WTC11 (cell line): Measurements from ENCODE around the gene EMSY. TPM values are rescaled to one million over a fixed set of nuclear protein-coding genes. Genes with fewer than 3 reads are reported as not detected.

Source experiments
- ATAC-seq: fragments of 200-7000 bp; cut with Tn5 transposase; 2 replicates; pipeline ENCODE4 v1.10.0; 2021; ENCODE audit warnings: mild to moderate bottlenecking, moderate library complexity
- CTCF ChIA-PET: fragments of 300-600 bp; sonication (Branson Sonifier 250); formaldehyde crosslinking; loops from one replicate; lab custom pipeline; 2021; ENCODE audit warnings: antibody characterized with exemption; lab: Charles Lee
- POLR2A ChIA-PET: fragments of 350-600 bp; sonication (Branson Sonifier 250); formaldehyde crosslinking; loops from one replicate; lab custom pipeline; 2021; ENCODE audit warnings: antibody characterized with exemption; lab: Charles Lee
- DNase-seq: peaks from one replicate; pipeline ENCODE4 v3.0.0; 2021; ENCODE audit warnings: low spot score
- H3K27ac Mint-ChIP-seq: 2 replicates; pipeline ENCODE4 v1.8.0; 2021; ENCODE audit warnings: mixed read lengths
- H3K27me3 Mint-ChIP-seq: 2 replicates; pipeline ENCODE4 v1.8.0; 2021; ENCODE audit warnings: low read depth, mild to moderate bottlenecking, moderate library complexity, mixed read lengths
- H3K36me3 Mint-ChIP-seq: 2 replicates; pipeline ENCODE4 v1.8.0; 2021; ENCODE audit warnings: mixed read lengths
- H3K4me1 Mint-ChIP-seq: 2 replicates; pipeline ENCODE4 v1.8.0; 2022; ENCODE audit warnings: mixed read lengths
- H3K4me3 Mint-ChIP-seq: 2 replicates; pipeline ENCODE4 v1.8.0; 2021; ENCODE audit warnings: mild to moderate bottlenecking, moderate library complexity, mixed read lengths
- H3K9me3 Mint-ChIP-seq: 2 replicates; pipeline ENCODE4 v1.8.0; 2021; ENCODE audit warnings: mixed read lengths
- AFF4 ChIP-seq: sonication (generic); formaldehyde crosslinking; IDR thresholded peaks from 2 replicates; pipeline ENCODE4 v1.8.1; 2023; ENCODE audit warnings: mild to moderate bottlenecking, missing genetic modification reagents, borderline replicate concordance
- FOXP4 ChIP-seq: sonication (generic); formaldehyde crosslinking; IDR thresholded peaks from 2 replicates; pipeline ENCODE4 v1.8.0; 2022; ENCODE audit warnings: mild to moderate bottlenecking, missing genetic modification reagents
- GRHL2 ChIP-seq: fragments of 250-450 bp; sonication (Bioruptor Pico); IDR thresholded peaks from 2 replicates; pipeline ENCODE4 v1.8.0; 2022; ENCODE audit warnings: mild to moderate bottlenecking, moderate library complexity; ENCODE audit not compliant: insufficient replicate concordance, severe bottlenecking
- HMGA2 ChIP-seq: fragments of 250-450 bp; sonication (Bioruptor Pico); IDR thresholded peaks from 2 replicates; pipeline ENCODE4 v1.4.0; 2021; ENCODE audit warnings: mild to moderate bottlenecking, moderate library complexity
- IRF1 ChIP-seq: sonication (generic); formaldehyde crosslinking; IDR thresholded peaks from 2 replicates; pipeline ENCODE4 v1.8.0; 2023; ENCODE audit warnings: missing genetic modification reagents
- JAZF1 ChIP-seq: fragments of 250-450 bp; sonication (Bioruptor Pico); IDR thresholded peaks from 2 replicates; pipeline ENCODE4 v1.9.0; 2021; ENCODE audit warnings: moderate library complexity, mild to moderate bottlenecking, inconsistent platforms
- NFATC4 ChIP-seq: fragments of 250-450 bp; sonication (Bioruptor Pico); IDR thresholded peaks from 2 replicates; pipeline ENCODE4 v1.9.0; 2021; ENCODE audit warnings: mild to moderate bottlenecking
- NR3C1 ChIP-seq: sonication (generic); formaldehyde crosslinking; conservative IDR thresholded peaks from 2 replicates; pipeline ENCODE4 v1.8.1; 2023; ENCODE audit warnings: low read depth, mild to moderate bottlenecking, missing genetic modification reagents
- PRRX2 ChIP-seq: fragments of 250-450 bp; sonication (Bioruptor Pico); IDR thresholded peaks from 2 replicates; pipeline ENCODE4 v1.8.0; 2021; ENCODE audit warnings: mild to moderate bottlenecking
- RELA ChIP-seq: sonication (generic); formaldehyde crosslinking; IDR thresholded peaks from 2 replicates; pipeline ENCODE4 v1.8.1; 2022; ENCODE audit warnings: missing genetic modification reagents, mild to moderate bottlenecking, borderline replicate concordance
- SOX15 ChIP-seq: fragments of 250-450 bp; sonication (Bioruptor Pico); IDR thresholded peaks from 2 replicates; pipeline ENCODE4 v1.9.0; 2021; ENCODE audit warnings: mild to moderate bottlenecking
- SP1 ChIP-seq: sonication (generic); formaldehyde crosslinking; conservative IDR thresholded peaks from 2 replicates; pipeline ENCODE4 v1.8.1; 2022; ENCODE audit warnings: missing genetic modification reagents
- TEAD1 ChIP-seq: sonication (generic); formaldehyde crosslinking; IDR thresholded peaks from 2 replicates; pipeline ENCODE4 v1.8.0; 2022; ENCODE audit warnings: mild to moderate bottlenecking, missing genetic modification reagents
- USF1 ChIP-seq: sonication (generic); formaldehyde crosslinking; IDR thresholded peaks from 2 replicates; pipeline ENCODE4 v1.8.0; 2022; ENCODE audit warnings: mild to moderate bottlenecking, missing genetic modification reagents
- ZNF138 ChIP-seq: sonication (generic); formaldehyde crosslinking; conservative IDR thresholded peaks from 2 replicates; pipeline ENCODE4 v1.8.1; 2022; ENCODE audit warnings: mild to moderate bottlenecking, moderate library complexity, missing genetic modification reagents
- ZNF232 ChIP-seq: sonication (generic); formaldehyde crosslinking; IDR thresholded peaks from 2 replicates; pipeline ENCODE4 v1.8.0; 2022; ENCODE audit warnings: mild to moderate bottlenecking, missing genetic modification reagents
- ZNF263 ChIP-seq: sonication (generic); formaldehyde crosslinking; IDR thresholded peaks from 2 replicates; pipeline ENCODE4 v1.8.1; 2022; ENCODE audit warnings: low read depth, mild to moderate bottlenecking, moderate library complexity, missing genetic modification reagents
- ZNF317 ChIP-seq: sonication (generic); formaldehyde crosslinking; IDR thresholded peaks from 2 replicates; pipeline ENCODE4 v1.8.1; 2023; ENCODE audit warnings: low read depth, mild to moderate bottlenecking, moderate library complexity, missing genetic modification reagents, borderline replicate concordance
- ZNF416 ChIP-seq: fragments of 250-450 bp; sonication (Bioruptor Pico); IDR thresholded peaks from 2 replicates; pipeline ENCODE4 v1.9.0; 2021; ENCODE audit warnings: mild to moderate bottlenecking, inconsistent platforms
- total RNA-seq: library from RNA; stranded (reverse); gene quantifications from 3 replicates; pipeline ENCODE4 v1.2.3, GENCODE V29; 2021
- TF ChIP-seq, protein P1 (sequence below): sonication (generic); formaldehyde crosslinking; IDR thresholded peaks from 2 replicates; pipeline ENCODE4 v1.8.1; 2022; ENCODE audit warnings: low read depth, mild to moderate bottlenecking, moderate library complexity, missing genetic modification reagents, borderline replicate concordance
- TF ChIP-seq, protein P2 (sequence below): sonication (generic); formaldehyde crosslinking; IDR thresholded peaks from 2 replicates; pipeline ENCODE4 v1.8.0; 2023; ENCODE audit warnings: missing genetic modification reagents, mild to moderate bottlenecking, borderline replicate concordance

EMSY gene
- total RNA-seq, 1 experiment from 2014 or later, result 31.1 TPM

DNA sequence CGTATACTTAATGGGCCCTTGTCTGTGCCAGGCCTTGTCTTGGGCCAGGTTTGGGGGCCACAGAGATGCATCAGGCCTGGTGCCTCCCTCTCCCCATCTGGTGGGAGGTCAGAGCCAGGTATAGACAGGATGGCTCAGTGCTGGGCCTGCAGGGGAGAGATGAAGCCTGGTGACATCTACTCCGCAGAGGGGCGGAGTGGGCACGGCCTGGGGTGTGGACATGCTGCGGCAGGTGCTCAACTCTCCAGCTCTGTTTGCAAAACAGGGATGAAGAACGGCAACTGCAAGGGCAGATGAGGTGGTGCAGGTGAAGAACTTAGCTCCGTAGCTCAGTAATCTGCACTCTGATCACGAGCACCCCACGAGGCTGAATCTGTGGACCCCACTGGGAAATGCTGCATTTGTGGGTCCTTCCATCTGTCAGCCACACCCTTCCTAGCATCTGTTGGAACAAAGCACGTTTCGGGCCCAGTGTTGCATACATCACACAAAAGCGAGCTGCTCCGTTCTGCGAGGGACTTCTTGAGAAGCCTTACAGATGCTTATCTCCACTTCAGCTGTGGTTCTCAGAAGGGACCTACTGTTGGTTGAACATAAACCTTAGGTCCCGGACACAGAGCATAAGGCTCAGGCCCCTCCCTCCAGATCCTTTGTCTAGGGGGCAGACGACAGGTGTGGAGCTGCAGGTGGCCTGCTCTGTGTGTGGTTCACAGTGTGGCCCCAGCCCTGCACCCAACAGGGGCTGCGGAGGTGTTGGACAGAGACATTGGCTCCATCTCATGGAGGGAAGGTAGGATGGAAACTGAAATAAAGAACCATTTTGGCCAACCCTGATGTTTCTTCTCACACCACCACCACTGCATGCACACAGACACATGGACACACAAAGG, 147.5 kb downstream of the EMSY start:
- Mint-ChIP-seq H3K36me3 (no peaks in the 10 kb centered on the region), H3K4me1 (peaks cover 12% of the 10 kb centered on the region), H3K9me3 (no peaks in the 10 kb centered on the region), H3K27me3 (no peaks in the 10 kb centered on the region), H3K27ac (no peak overlapping the region), H3K4me3 (no peak overlapping the region)
- no peak for DNase-seq
- ATAC-seq, result no peak
- ChIA-PET POLR2A (no interaction called here), CTCF (interaction anchor here (0.5 kb wide), 1 partner anchor 95 kb away, joined by 3 read pairs; no protein-coding TSS in a partner anchor)
- no peak for TF ChIP-seq TEAD1
- TF ChIP-seq ZNF138, result no peak
- TF ChIP-seq PRRX2, result no peak
- TF ChIP-seq SP1 (CRISPR knock-in tag), result no peak
- TF ChIP-seq GRHL2 (CRISPR knock-in tag), result no peak
- no peak for TF ChIP-seq ZNF232
- TF ChIP-seq NR3C1, result no peak
- TF ChIP-seq HMGA2 (CRISPR knock-in tag), result no peak
- TF ChIP-seq ZNF263 (CRISPR knock-in tag), result no peak

- H3K36me3 Mint-ChIP-seq, result no peaks in the 10 kb centered on the region
- H3K9me3 Mint-ChIP-seq, result no peaks in the 10 kb centered on the region
- DNase-seq (no peak), ATAC-seq (no peak)
- CTCF ChIA-PET, result interaction anchor here (0.7 kb wide), 1 partner anchor 105 kb away, joined by 4 read pairs; no protein-coding TSS in a partner anchor
- POLR2A ChIA-PET, result no interaction called here
- no peak overlapping the region for H3K27ac Mint-ChIP-seq
- H3K27me3 Mint-ChIP-seq, result no peaks in the 10 kb centered on the region
- peaks cover 10% of the 10 kb centered on the region for H3K4me1 Mint-ChIP-seq
- no peak overlapping the region for H3K4me3 Mint-ChIP-seq
- TF ChIP-seq JAZF1 (CRISPR knock-in tag) (no peak), ZNF416 (CRISPR knock-in tag) (no peak), FOXP4 (CRISPR knock-in tag) (no peak), AFF4 (CRISPR knock-in tag) (no peak), ZNF138 (no peak), NFATC4 (no peak), IRF1 (CRISPR knock-in tag) (no peak), SOX15 (CRISPR knock-in tag) (no peak), RELA (no peak), ZNF317 (CRISPR knock-in tag) (no peak), USF1 (CRISPR knock-in tag) (no peak)
- TF ChIP-seq, protein P1, sequence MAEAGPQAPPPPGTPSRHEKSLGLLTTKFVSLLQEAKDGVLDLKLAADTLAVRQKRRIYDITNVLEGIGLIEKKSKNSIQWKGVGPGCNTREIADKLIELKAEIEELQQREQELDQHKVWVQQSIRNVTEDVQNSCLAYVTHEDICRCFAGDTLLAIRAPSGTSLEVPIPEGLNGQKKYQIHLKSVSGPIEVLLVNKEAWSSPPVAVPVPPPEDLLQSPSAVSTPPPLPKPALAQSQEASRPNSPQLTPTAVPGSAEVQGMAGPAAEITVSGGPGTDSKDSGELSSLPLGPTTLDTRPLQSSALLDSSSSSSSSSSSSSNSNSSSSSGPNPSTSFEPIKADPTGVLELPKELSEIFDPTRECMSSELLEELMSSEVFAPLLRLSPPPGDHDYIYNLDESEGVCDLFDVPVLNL, result no peak
- TF ChIP-seq, protein P2, sequence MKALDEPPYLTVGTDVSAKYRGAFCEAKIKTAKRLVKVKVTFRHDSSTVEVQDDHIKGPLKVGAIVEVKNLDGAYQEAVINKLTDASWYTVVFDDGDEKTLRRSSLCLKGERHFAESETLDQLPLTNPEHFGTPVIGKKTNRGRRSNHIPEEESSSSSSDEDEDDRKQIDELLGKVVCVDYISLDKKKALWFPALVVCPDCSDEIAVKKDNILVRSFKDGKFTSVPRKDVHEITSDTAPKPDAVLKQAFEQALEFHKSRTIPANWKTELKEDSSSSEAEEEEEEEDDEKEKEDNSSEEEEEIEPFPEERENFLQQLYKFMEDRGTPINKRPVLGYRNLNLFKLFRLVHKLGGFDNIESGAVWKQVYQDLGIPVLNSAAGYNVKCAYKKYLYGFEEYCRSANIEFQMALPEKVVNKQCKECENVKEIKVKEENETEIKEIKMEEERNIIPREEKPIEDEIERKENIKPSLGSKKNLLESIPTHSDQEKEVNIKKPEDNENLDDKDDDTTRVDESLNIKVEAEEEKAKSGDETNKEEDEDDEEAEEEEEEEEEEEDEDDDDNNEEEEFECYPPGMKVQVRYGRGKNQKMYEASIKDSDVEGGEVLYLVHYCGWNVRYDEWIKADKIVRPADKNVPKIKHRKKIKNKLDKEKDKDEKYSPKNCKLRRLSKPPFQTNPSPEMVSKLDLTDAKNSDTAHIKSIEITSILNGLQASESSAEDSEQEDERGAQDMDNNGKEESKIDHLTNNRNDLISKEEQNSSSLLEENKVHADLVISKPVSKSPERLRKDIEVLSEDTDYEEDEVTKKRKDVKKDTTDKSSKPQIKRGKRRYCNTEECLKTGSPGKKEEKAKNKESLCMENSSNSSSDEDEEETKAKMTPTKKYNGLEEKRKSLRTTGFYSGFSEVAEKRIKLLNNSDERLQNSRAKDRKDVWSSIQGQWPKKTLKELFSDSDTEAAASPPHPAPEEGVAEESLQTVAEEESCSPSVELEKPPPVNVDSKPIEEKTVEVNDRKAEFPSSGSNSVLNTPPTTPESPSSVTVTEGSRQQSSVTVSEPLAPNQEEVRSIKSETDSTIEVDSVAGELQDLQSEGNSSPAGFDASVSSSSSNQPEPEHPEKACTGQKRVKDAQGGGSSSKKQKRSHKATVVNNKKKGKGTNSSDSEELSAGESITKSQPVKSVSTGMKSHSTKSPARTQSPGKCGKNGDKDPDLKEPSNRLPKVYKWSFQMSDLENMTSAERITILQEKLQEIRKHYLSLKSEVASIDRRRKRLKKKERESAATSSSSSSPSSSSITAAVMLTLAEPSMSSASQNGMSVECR (CRISPR knock-in tag), result no peak
Measured at GRCh38 chr11:76592961-76593360, 148.1 kb downstream of the EMSY start.
